Hematopoietic multipotent progenitor cell treated with erythropoietin and hydrocortisone succinate and interleukin-3 and kit ligand, for 8 days (in vitro differentiated cells): Measurements from ENCODE around the gene HNRNPU.
"Not testable (repeated sequence)": the region's sequence is repeated elsewhere in the genome, so short reads cannot be mapped to it uniquely, and the experiment has no call there.

Experiments used
- DNase-seq: peaks from one replicate; pipeline ENCODE4 v3.0.0-alpha.2; 2015

The HNRNPU gene

DNA sequence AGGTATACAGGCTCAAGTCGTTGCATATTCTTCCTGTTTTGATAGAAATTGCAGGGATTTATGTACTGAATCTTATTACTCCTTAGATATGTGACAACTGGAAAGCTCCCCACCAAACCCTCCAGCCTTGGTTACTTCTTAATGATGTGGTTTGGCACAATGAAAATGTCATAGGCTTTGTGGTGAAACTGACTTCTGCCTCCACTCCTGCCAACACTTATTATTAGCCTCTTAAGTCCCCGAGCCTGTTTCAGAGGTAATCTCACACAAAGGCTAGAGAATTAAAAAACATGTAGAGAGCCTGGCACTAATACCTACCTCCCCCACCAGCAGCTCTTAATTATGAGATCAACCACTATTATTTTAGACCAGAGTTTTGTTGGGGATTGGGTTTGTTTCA, 24.7 kb downstream of the HNRNPU start:
- peak; percentile 35 for DNase-seq

GRCh38 chr1:244837597-244838258, 26.6 kb downstream of the HNRNPU start:
- DNase-seq = no peak

GRCh38 chr1:244836584-244836983, 27.8 kb downstream of the HNRNPU start:
- DNase-seq = no peak

GRCh38 chr1:244836135-244836521, 28.2 kb downstream of the HNRNPU start:
- DNase-seq = peak; percentile 60

DNA sequence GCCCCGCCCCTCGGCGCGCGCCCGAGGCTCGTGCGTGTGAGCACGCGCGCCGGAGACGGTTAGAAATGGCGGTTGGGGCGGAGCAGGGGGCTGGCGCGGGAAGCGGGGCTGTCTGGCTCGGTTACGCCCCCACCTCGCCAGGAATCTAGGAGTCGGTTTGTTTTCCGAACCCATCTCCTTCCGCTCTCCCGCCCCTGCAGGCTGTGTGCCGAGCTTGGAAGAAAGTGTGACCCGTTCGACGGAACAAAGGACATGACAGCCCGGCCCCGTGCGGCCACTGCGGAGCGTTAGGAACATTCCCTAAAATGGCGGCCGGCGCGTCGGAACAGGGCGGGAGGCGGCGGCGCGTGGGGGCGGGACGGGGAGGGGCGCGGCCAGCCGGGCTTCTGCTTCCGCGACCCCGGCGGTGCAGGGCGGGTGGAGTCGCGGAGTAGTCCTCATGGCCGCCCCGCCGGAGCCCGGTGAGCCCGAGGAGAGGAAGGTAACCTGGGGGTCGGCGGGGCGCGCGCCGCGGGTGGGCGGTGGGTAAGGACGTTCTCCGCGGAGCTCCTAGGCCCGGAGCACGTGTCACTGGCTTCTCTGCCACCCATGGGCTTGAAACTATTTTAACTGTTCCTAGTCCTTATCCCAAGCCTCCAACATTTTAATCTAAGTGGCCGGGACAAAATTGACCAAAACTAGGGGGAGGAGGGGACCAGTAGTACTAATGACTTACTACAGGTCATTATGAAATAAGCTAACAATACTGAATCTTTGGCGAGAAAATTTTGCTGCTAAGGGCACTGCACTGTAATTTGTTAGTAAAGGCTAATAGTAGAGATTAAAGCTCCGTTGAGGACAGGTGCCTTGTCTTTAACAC, 28.8 kb downstream of the HNRNPU start, which contains the start of gene COX20:
TSS of gene COX20 (plus strand) at position 383 of the 859 bp plus-strand sequence. CDS start at position 440, 57 bp downstream.
- peak; percentile 91 for DNase-seq

- peak; percentile 92 for DNase-seq
These were observed 29.6 kb downstream of the HNRNPU start for GRCh38 chr1:244834543-244835275.

DNA sequence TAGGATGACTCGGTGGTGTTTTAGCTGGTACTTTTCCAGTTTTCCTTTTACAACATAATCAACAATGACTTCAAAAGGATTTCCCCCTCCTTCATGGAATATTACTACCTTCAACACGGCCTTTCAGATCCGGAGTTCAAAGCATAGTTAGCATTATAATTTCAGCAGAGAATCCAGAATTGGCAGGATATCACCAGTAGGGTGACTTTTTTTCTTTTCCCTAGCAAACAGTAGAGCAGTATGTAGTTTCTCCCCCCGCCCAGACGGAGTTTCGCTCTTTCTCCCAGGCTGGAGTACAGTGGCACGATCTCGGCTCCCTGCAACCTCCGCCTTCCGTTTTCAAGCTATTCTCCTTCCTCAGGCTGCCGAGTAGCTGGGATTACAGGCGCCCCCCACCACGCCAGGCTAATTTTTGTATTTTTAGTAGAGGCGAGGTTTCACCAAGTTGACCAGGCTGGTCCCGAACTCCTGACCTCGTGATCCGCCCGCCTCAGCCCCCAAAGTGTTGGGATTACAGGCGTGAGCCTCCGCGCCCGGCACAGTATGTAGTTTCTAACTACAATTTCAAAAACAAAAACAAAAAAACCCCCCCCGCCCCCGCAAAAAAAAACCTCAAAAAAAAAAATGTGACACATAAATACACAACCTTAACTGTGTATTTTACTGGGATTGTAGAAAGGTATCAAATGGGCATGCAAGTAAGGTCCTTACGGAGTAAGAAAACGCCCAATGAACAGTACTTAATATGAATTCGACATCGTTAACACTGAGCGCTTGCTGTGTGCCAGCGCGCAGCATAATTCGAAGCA, 30.4 kb downstream of the HNRNPU start:
- peak; percentile 89 for DNase-seq

DNA sequence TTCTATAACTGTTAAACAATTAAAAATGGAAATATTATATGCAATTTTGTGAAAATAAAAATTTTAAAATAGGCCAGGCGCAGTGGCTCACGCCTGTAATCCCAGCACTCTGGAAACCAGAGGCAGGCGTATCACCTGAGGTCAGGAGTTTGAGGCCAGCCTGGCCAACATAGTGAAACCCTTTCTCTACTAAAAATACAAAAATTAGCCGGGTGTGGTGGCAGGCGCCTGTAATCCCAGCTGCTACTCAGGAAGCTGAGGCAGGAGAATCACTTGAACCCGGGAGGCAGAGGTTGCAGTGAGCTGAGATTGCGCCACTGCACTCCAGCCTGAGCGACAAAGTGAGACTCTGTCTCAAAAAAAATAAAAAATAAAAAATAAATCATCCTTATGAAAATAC, 31.1 kb downstream of the HNRNPU start:
- DNase-seq = not testable (repeated sequence)

DNA sequence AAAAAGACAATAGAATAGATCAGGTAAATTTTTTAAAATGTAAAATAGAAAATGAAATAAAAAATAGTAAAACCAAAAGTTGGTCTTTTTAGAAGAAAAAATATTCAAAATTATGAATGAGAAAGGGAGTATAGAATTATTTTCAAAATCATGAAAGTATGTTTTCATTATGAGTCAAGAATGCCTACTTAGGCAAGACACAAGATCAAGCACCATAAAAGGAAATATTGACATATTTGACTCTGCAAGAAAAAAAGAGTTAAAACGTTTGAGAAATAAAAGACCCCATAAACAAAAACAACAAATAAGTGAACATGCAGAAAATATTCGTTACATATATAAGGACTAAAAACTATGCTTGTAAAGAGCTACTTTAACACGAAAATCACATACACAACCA, 33.7 kb downstream of the HNRNPU start:
- no peak for DNase-seq

GRCh38 chr1:244826712-244827111, 37.6 kb downstream of the HNRNPU start:
- DNase-seq = no peak

DNA sequence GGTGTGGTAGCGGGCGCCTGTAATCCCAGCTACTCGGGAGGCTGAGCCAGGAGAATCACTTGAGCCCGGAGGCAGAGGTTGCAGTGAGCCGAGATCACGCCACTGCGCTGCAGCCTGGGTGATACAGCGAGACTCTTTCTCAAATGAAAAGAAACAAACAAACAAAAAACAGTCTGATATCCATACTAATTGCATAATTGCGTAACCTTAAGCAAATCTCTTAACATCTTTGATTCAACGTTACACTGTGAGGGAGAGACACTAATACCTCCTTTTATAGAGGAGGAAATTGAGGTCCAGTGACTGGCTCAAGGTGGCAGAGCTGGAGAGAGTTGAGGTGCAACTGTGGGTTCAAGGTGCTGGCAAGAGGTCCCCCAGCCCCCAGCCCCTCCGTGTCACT, 41.5 kb downstream of the HNRNPU start:
- DNase-seq = no peak

GRCh38 chr1:244821134-244821533, 43.2 kb downstream of the HNRNPU start:
- DNase-seq = no peak

GRCh38 chr1:244820131-244820530, 44.2 kb downstream of the HNRNPU start:
- no peak for DNase-seq

GRCh38 chr1:244817415-244817894, 46.9 kb downstream of the HNRNPU start:
- DNase-seq = no peak

DNA sequence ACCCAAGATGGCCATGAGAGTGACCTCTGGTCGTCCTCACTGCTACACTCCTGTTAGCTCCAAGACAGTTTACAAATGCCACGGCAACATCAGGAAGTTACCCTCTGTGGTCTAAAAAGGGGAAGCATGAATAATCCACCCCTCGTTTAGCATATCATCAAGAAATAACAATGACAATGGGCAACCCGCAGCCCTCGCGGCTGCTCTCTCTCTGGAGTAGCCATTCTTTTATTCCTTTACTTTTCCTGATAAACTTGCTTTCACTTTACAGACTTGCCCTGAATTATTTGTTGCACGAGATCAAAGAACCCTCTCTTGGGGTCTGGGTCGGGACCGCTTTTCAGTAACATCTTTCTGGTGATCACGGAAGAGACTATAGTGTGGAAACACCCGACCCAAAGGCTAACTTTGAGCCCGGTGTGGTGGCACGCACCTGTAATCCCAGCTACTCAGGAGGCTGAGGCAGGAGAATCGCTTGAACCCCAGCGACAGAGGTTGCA, 48.7 kb downstream of the HNRNPU start:
- peak; percentile 27 for DNase-seq

- DNase-seq = no peak
These were observed 51.0 kb downstream of the HNRNPU start for GRCh38 chr1:244813327-244813726.

- no peak for DNase-seq
These were observed 54.1 kb downstream of the HNRNPU start for GRCh38 chr1:244810221-244810620.

DNA sequence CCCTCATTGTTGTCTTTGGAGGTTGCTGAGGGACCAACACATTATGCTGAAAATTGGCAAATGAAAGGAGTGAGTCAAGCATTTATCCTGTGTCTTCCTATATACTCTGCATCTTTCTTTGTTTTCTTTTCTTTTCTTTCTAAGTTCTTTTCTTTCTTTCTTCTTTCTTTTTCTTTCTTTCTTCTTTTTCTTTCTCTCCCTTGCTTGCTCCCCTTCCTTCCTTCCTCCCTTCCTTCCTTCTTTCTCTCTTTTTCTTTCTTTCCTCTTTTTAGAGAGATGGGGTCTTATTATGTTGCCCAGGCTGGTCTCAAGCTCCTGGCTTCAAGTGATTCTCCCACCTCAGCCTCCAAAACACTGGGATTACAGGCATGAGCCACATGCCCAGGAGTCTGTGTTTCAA, 57.2 kb downstream of the HNRNPU start:
- DNase-seq = no peak

- no peak for DNase-seq
These were observed 59.5 kb downstream of the HNRNPU start for GRCh38 chr1:244804841-244805240.

GRCh38 chr1:244802556-244803239, 61.6 kb downstream of the HNRNPU start:
- no peak for DNase-seq

DNA sequence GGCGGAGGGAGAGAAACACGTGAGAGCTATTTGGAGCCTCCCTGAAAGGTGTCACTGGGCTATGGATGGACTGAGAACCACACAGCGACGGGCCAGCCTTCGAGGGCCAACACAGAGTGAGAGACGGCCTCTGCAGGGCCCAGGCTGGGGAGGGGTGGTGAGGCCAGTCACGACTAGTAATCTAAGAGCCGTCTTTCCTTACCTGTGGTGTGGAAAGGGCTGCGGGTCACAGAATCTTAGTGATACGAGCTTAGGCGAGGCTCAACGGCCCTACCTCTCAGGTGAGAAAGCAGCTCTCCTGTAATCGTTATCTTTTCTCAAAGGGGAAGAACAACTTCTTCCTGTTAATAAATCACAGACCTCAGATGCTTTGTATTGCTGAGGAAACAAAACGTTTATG, 62.3 kb downstream of the HNRNPU start:
- DNase-seq = no peak

- DNase-seq = peak; percentile 47
These were observed 63.1 kb downstream of the HNRNPU start for GRCh38 chr1:244801246-244801645.
